Caki2 (cell line): ENCODE results near the gene GLI3. TPM values are rescaled to one million over a fixed set of nuclear protein-coding genes. Genes with fewer than 3 reads are reported as not detected.
A peak's percentile ranks its signal among the peaks of the same experiment; 100 is the strongest.

Experiments used
- DNase-seq: peaks from one replicate; pipeline ENCODE4 v3.0.0-alpha.2; 2015; ENCODE audit warnings: low read depth
- in situ Hi-C: cut with HindIII; loops from 2 replicates; pipeline ENCODE4 v1.10.0; 2016; ENCODE audit warnings: low sequenced_read_pairs, low pct_unique_long_range_greater_than_20kb, mixed read lengths
- total RNA-seq: library from RNA; depleted of rRNA; stranded (reverse); fragments of >200 nt; shearing (Covaris generic); gene quantifications from 2 replicates; pipeline ENCODE4 v1.2.3, GENCODE V29; 2014; ENCODE audit warnings: low replicate concordance

Gene GLI3
- total RNA-seq, 1 experiment from 2014 or later, result 1.8 TPM

GRCh38 chr7:42161719-42162118, 75.3 kb downstream of the GLI3 start:
- in situ Hi-C loops, result no loop called here
- no peak for DNase-seq

GRCh38 chr7:42161110-42161509, 75.9 kb downstream of the GLI3 start:
- in situ Hi-C loops, result no loop called here
- no peak for DNase-seq

GRCh38 chr7:42159130-42159529, 77.9 kb downstream of the GLI3 start:
- in situ Hi-C loops, result no loop called here
- DNase-seq, result no peak

- in situ Hi-C loops, result no loop called here
- DNase-seq, result no peak
Measured at GRCh38 chr7:42156967-42157721, 79.9 kb downstream of the GLI3 start.

- no peak for DNase-seq
- in situ Hi-C loops, result no loop called here
Measured at GRCh38 chr7:42156291-42156865, 80.6 kb downstream of the GLI3 start.

GRCh38 chr7:42155584-42156290, 81.3 kb downstream of the GLI3 start:
- DNase-seq, result no peak
- in situ Hi-C loops, result no loop called here

- in situ Hi-C loops, result no loop called here
- no peak for DNase-seq
Measured at GRCh38 chr7:42154173-42154572, 82.8 kb downstream of the GLI3 start.

GRCh38 chr7:42152329-42153205, 84.4 kb downstream of the GLI3 start:
- in situ Hi-C loops, result no loop called here
- DNase-seq, result peak; percentile 16

GRCh38 chr7:42151309-42151708, 85.7 kb downstream of the GLI3 start:
- in situ Hi-C loops, result no loop called here

GRCh38 chr7:42145539-42145938, 91.5 kb downstream of the GLI3 start:
- in situ Hi-C loops, result no loop called here
- no peak for DNase-seq

More at GRCh38 chr7:42151309-42151708, 85.7 kb downstream of the GLI3 start:
- DNase-seq, result no peak

- in situ Hi-C loops, result no loop called here
- no peak for DNase-seq
Measured at GRCh38 chr7:42144604-42145003, 92.4 kb downstream of the GLI3 start.

- DNase-seq, result no peak
- in situ Hi-C loops, result no loop called here
Measured at GRCh38 chr7:42143711-42144600, 93.1 kb downstream of the GLI3 start.

- in situ Hi-C loops, result no loop called here
- no peak for DNase-seq
Measured at GRCh38 chr7:42142089-42142488, 94.9 kb downstream of the GLI3 start.

- DNase-seq, result no peak
- in situ Hi-C loops, result no loop called here
Measured at GRCh38 chr7:42139751-42140150, 97.3 kb downstream of the GLI3 start.

- no peak for DNase-seq
- in situ Hi-C loops, result no loop called here
Measured at GRCh38 chr7:42138691-42139090, 98.3 kb downstream of the GLI3 start.

- peak; percentile 71 for DNase-seq
Measured at GRCh38 chr7:42137941-42138340, 99.1 kb downstream of the GLI3 start.

GRCh38 chr7:42137431-42137830, 99.6 kb downstream of the GLI3 start:
- in situ Hi-C loops, result no loop called here
- DNase-seq, result no peak

More at GRCh38 chr7:42137941-42138340, 99.1 kb downstream of the GLI3 start:
- in situ Hi-C loops, result no loop called here

GRCh38 chr7:42135728-42136127, 101.3 kb downstream of the GLI3 start:
- in situ Hi-C loops, result no loop called here
- DNase-seq, result no peak
